Peyer's patch (tissue), 4 donors: ENCODE data around the gene WDR35. TPM values are rescaled to one million over a fixed set of nuclear protein-coding genes. Genes with fewer than 3 reads are reported as not detected.

Experiments
- DNase-seq, 3 donors: peaks; one replicate each; pipeline ENCODE4 v3.0.0-alpha.2; 2017 to 2019
- H3K27ac ChIP-seq, 4 donors: fragments of 200-600 bp; sonication (generic); one replicate each; pipeline ENCODE4 v1.5.1; 2016 to 2019
- H3K27me3 ChIP-seq, 2 donors: fragments of 200-600 bp; sonication (generic); one replicate each; pipeline ENCODE4 v1.5.1; 2019
- H3K36me3 ChIP-seq, 3 donors: fragments of 200-600 bp; sonication (generic); one replicate each; pipeline ENCODE4 v1.5.1; 2016 to 2019
- H3K4me1 ChIP-seq, 4 donors: fragments of 200-600 bp; sonication (generic); one replicate each; pipeline ENCODE4 v1.5.1; 2016 to 2019
- H3K4me3 ChIP-seq, 4 donors: fragments of 200-600 bp; sonication (generic); 1 replicate in 3 of 4; 2 replicates in 1 of 4; pipeline ENCODE4 v1.5.1; 2016 to 2019; ENCODE audit warnings: mild to moderate bottlenecking in 1 of 4
- H3K9me3 ChIP-seq, 4 donors: fragments of 200-600 bp; sonication (generic); one replicate each; pipeline ENCODE4 v1.5.1; 2016 to 2019; ENCODE audit warnings: mild to moderate bottlenecking in 1 of 4
- CTCF ChIP-seq, 6 experiments: fragments of 450-650 bp in 4 of 6; fragments of 200-600 bp in 2 of 6; sonication (generic) in 1 of 6; IDR thresholded peaks; one replicate each; pipeline ENCODE4 v1.5.1; 2017 to 2019; ENCODE audit warnings: antibody characterized with exemption in 6 of 6, mild to moderate bottlenecking in 3 of 6, moderate library complexity in 1 of 6
- POLR2A ChIP-seq, 2 donors: fragments of 450-650 bp; IDR thresholded peaks; one replicate each; pipeline ENCODE4 v1.5.1; 2017; ENCODE audit warnings: antibody characterized with exemption in 2 of 2, mild to moderate bottlenecking in 2 of 2, moderate library complexity in 2 of 2
- total RNA-seq, 4 donors: library from RNA; depleted of rRNA; stranded (reverse); fragments of >200 nt; gene quantifications; one replicate each; pipeline ENCODE4 v1.1.0, GENCODE V29; 2016

Gene WDR35
- total RNA-seq, 4 donors from 2014 or later: 3.4 to 4.1 (median 3.8) TPM

DNA sequence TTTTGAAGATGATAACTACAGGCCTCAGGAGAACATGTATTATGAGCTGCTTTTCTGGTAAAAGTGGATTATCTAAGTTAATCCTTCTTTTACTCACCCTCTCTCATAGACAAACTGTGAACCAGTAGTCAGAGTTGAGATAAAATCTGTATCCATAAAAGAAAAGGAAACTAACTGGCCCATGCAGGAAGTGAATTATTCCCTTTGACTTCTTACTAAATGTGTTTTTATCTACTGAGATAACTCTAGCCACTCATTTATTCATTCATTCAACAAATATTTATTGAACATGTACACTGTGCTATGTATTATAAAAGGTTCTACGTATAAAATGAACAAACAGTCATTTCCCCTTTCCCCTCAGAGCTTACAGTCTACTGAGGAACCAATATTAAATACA is 10.0 kb downstream of the WDR35 start:
- Histone ChIP-seq H3K4me1 (no peaks in the 10 kb centered on the region), H3K9me3 (no peaks in the 10 kb centered on the region), H3K27ac (no peak overlapping the region), H3K36me3 (no peaks in the 10 kb centered on the region), H3K4me3 (no peak overlapping the region), H3K27me3 (no peaks in the 10 kb centered on the region)
- TF ChIP-seq CTCF (IDR thresholded peaks at IDR 0.05): no peak
- TF ChIP-seq POLR2A (IDR thresholded peaks at IDR 0.05): no peak
- no peak for DNase-seq

DNA sequence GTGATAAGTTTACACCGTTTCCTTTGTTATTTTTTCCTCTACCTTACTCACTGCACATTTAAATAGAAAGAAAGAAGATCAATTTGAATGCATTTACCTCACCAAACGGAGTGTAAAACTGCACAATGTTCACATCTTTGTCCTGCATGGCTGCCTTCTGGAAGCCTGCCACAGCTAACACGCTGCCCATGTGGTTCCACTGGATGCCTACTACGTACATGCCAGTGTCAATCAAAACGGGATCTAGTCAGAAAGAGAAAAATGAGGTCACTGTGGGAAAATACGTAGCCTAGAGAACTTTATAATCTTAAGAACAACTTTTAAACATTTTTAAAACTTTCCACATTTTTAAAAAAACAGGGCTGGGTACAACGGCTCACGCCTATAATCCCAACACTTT is 16.4 kb downstream of the WDR35 start:
- Histone ChIP-seq H3K4me3 (no peak overlapping the region), H3K36me3 (no peaks in the 10 kb centered on the region), H3K4me1 (no peaks in the 10 kb centered on the region), H3K9me3 (no peaks in the 10 kb centered on the region), H3K27me3 (no peaks in the 10 kb centered on the region), H3K27ac (no peak overlapping the region)
- TF ChIP-seq POLR2A (IDR thresholded peaks at IDR 0.05): no peak
- TF ChIP-seq CTCF (IDR thresholded peaks at IDR 0.05): no peak
- DNase-seq: no peak

GRCh38 chr2:19971691-19972090 is 18.2 kb downstream of the WDR35 start:
- Histone ChIP-seq H3K36me3 (no peaks in the 10 kb centered on the region), H3K4me3 (no peak overlapping the region), H3K4me1 (no peaks in the 10 kb centered on the region), H3K9me3 (no peaks in the 10 kb centered on the region), H3K27me3 (no peaks in the 10 kb centered on the region), H3K27ac (no peak overlapping the region)
- no peak for DNase-seq
- TF ChIP-seq POLR2A (IDR thresholded peaks at IDR 0.05): no peak
- TF ChIP-seq CTCF (IDR thresholded peaks at IDR 0.05): no peak

- Histone ChIP-seq H3K4me1 (no peaks in the 10 kb centered on the region), H3K4me3 (no peak overlapping the region), H3K27me3 (no peaks in the 10 kb centered on the region), H3K27ac (no peak overlapping the region), H3K36me3 (no peaks in the 10 kb centered on the region), H3K9me3 (no peaks in the 10 kb centered on the region)
- no peak for DNase-seq
- no peak for TF ChIP-seq CTCF (IDR thresholded peaks at IDR 0.05)
- no peak for TF ChIP-seq POLR2A (IDR thresholded peaks at IDR 0.05)
Observed at GRCh38 chr2:19963386-19963785, 26.5 kb downstream of the WDR35 start.

DNA sequence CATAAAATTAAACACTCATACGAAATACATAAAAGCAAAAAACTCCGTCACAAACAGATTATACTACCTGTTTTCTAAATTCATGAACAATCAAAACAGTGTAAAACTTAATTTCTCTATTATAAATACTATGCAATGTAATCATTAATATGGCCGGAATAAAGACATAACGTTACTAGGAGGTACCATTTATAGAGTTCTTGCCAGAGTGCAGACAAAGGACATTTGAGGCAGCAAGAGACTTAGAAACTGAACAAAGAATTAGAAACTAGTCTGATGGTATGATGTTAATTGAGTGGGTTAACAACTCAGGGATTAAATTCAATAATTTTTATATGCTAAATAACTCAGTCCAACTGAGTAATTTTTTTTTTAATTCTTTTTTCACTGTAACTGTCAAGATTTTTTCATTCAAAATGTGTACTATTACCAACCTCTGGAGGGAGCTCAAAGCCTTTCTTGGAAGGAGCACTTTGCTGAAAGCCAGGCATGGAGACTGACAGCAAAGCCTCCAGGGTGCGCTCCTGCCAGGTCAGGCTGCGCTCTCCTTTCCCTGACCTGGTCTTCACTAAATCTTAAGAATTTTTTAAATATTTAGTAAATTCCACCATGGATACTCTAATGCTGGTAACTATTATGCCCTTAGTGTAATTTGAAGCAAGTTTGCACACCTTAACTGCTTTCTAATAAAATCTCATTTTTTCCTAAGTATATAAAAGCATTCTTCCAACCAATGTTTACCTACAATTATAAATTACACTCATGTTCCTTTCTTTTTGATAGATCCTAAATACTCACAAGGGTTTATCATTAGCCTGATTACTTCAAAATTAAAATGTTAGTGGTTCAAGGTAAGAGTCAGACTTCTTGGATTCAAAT is 34.1 kb downstream of the WDR35 start:
- H3K27me3 ChIP-seq: no peaks in the 10 kb centered on the region
- H3K36me3 ChIP-seq: no peaks in the 10 kb centered on the region
- H3K27ac ChIP-seq: no peak overlapping the region
- no peaks in the 10 kb centered on the region for H3K9me3 ChIP-seq
- peak; percentile 17 to 70 (median 56) for DNase-seq
- no peak for TF ChIP-seq POLR2A (IDR thresholded peaks at IDR 0.05)
- peak in 5 of 6 experiments; percentile 14 to 83 (median 76) for TF ChIP-seq CTCF (IDR thresholded peaks at IDR 0.05)
- no peaks in the 10 kb centered on the region for H3K4me1 ChIP-seq
- H3K4me3 ChIP-seq: no peak overlapping the region
